Endothelial cell of umbilical vein (primary cell): ENCODE data around the gene CHGA.

Source experiments
- POLR2A ChIP-seq: IDR thresholded peaks from 2 replicates; pipeline ENCODE4 v1.6.1; 2012; ENCODE audit warnings: low read depth, mild to moderate bottlenecking, control low read depth, low read length
- POLR2AphosphoS5 ChIP-seq: IDR thresholded peaks from 2 replicates; pipeline ENCODE4 v1.6.1; 2012; ENCODE audit warnings: low read depth, mild to moderate bottlenecking, control low read depth, low read length, moderate library complexity; ENCODE audit not compliant: insufficient read depth
- TF ChIP-seq, protein P1 (sequence below), 2 donors: IDR thresholded peaks; 1 replicate in 1 of 2; 2 replicates in 1 of 2; pipeline ENCODE4 v1.5.1; 2011; ENCODE audit warnings: low read length in 2 of 2, mild to moderate bottlenecking in 2 of 2, moderate library complexity in 2 of 2, control low read depth in 1 of 2, inconsistent platforms in 1 of 2, low read depth in 1 of 2; ENCODE audit not compliant: insufficient read depth in 1 of 2; ENCODE audit errors: extremely low read depth in 1 of 2
- TF ChIP-seq, protein P2 (sequence below): IDR thresholded peaks from 2 replicates; pipeline ENCODE4 v1.6.1; 2011; ENCODE audit not compliant: insufficient read depth, insufficient read length

DNA sequence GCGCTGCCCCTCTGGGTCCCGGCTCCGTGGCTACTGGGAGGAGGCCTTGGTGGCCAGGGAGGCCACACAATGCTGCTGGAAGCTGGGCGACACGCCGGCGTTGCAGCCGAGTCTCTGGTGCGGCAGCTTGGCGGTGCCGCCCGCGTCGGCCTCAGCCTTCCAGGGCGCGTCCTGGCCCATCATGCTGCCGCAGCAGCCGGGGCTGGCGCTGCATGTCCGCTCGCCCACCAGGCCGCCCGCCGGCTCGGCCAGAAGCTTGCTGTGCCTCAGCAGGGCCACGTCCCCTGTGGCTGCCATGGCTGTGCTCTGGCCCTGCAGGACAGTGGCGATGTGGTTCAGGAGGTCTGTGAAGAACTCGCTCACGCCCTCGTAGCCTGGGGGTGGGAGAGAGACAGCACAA is 18.6 kb downstream of the CHGA start:
- TF ChIP-seq, protein P1, sequence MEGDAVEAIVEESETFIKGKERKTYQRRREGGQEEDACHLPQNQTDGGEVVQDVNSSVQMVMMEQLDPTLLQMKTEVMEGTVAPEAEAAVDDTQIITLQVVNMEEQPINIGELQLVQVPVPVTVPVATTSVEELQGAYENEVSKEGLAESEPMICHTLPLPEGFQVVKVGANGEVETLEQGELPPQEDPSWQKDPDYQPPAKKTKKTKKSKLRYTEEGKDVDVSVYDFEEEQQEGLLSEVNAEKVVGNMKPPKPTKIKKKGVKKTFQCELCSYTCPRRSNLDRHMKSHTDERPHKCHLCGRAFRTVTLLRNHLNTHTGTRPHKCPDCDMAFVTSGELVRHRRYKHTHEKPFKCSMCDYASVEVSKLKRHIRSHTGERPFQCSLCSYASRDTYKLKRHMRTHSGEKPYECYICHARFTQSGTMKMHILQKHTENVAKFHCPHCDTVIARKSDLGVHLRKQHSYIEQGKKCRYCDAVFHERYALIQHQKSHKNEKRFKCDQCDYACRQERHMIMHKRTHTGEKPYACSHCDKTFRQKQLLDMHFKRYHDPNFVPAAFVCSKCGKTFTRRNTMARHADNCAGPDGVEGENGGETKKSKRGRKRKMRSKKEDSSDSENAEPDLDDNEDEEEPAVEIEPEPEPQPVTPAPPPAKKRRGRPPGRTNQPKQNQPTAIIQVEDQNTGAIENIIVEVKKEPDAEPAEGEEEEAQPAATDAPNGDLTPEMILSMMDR (IDR thresholded peaks at IDR 0.05; ENCODE audit: extremely low read depth in 1 of 2, insufficient read depth in 1 of 2, low read depth in 1 of 2, low read length in 2 of 2), result no peak
- TF ChIP-seq POLR2A (no peak), POLR2AphosphoS5 (no peak)
- TF ChIP-seq, protein P2, sequence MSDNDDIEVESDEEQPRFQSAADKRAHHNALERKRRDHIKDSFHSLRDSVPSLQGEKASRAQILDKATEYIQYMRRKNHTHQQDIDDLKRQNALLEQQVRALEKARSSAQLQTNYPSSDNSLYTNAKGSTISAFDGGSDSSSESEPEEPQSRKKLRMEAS, result no peak
